HepG2 (cell line): ENCODE measurements around the gene PDCD1LG2. TPM values are rescaled to one million over a fixed set of nuclear protein-coding genes. Genes with fewer than 3 reads are reported as not detected.
A peak's percentile ranks its signal among the peaks of the same experiment; 100 is the strongest.

ENCODE experiments used
- BRD4 ChIP-seq: sonication (generic); formaldehyde crosslinking; IDR thresholded peaks from 2 replicates; pipeline ENCODE4 v1.4.0; 2020; ENCODE audit warnings: missing genetic modification reagents
- CAMTA2 ChIP-seq: sonication (generic); formaldehyde crosslinking; IDR thresholded peaks from 2 replicates; pipeline ENCODE4 v1.4.0; 2020; ENCODE audit warnings: mild to moderate bottlenecking, missing genetic modification reagents, borderline replicate concordance
- IRF2 ChIP-seq: IDR thresholded peaks from 2 replicates; pipeline ENCODE4 v1.6.1; 2018; ENCODE audit warnings: missing genetic modification reagents, missing compliant biosample characterization
- MAFF ChIP-seq: IDR thresholded peaks from 2 replicates; pipeline ENCODE4 v1.6.1; 2011; ENCODE audit warnings: low read depth, low read length, improper control_type of control experiment
- SP5 ChIP-seq: IDR thresholded peaks from 2 replicates; pipeline ENCODE4 v1.6.1; 2016; ENCODE audit warnings: low read depth, borderline replicate concordance
- ZMYM4 ChIP-seq: sonication (generic); formaldehyde crosslinking; IDR thresholded peaks from 2 replicates; pipeline ENCODE4 v1.8.1; 2023; ENCODE audit warnings: mild to moderate bottlenecking, missing genetic modification reagents
- ZNF142 ChIP-seq: sonication (generic); formaldehyde crosslinking; IDR thresholded peaks from 2 replicates; pipeline ENCODE4 v1.4.0; 2020; ENCODE audit warnings: missing genetic modification reagents
- polyA plus RNA-seq, 8 experiments: library from polyadenylated mRNA; depleted of rRNA in 3 of 8; stranded (reverse) in 7 of 8; unstranded in 1 of 8; fragments of >200 nt; fragmentation: Illumina TruSeq in 4 of 8; extraction: Trizol in 4 of 8; gene quantifications; 2 replicates each; pipeline versions ENCODE4 v1.2.1 to v1.2.3, GENCODE V29; 2011 to 2016; ENCODE audit warnings: low read depth in 4 of 8, missing spikeins in 1 of 8, mixed read lengths in 1 of 8; ENCODE audit not compliant: insufficient read depth in 1 of 8
- total RNA-seq, 5 experiments: library from RNA; depleted of rRNA; stranded (reverse); fragments of >200 nt; fragmentation: Illumina TruSeq; extraction: Trizol; gene quantifications; 2 replicates each; pipeline ENCODE4 v1.2.3, GENCODE V29; 2016; ENCODE audit warnings: low read depth in 1 of 5
- TF ChIP-seq, protein P1 (sequence below): sonication (generic); formaldehyde crosslinking; IDR thresholded peaks from 2 replicates; pipeline ENCODE4 v1.5.1; 2020; ENCODE audit warnings: missing genetic modification reagents, mild to moderate bottlenecking, borderline replicate concordance
- TF ChIP-seq, protein P2 (sequence below): sonication (generic); formaldehyde crosslinking; IDR thresholded peaks from 2 replicates; pipeline ENCODE4 v1.5.0; 2020; ENCODE audit warnings: mild to moderate bottlenecking, missing genetic modification reagents, moderate library complexity

The PDCD1LG2 gene
- total and polyA plus RNA-seq, 2 of the 13 experiments (the other 11 are each of a cell fraction or from before 2014, with no cell fraction given), result not detected

GRCh38 chr9:5556101-5556705 is 45.9 kb downstream of the PDCD1LG2 start (continued):
- TF ChIP-seq, protein P1, sequence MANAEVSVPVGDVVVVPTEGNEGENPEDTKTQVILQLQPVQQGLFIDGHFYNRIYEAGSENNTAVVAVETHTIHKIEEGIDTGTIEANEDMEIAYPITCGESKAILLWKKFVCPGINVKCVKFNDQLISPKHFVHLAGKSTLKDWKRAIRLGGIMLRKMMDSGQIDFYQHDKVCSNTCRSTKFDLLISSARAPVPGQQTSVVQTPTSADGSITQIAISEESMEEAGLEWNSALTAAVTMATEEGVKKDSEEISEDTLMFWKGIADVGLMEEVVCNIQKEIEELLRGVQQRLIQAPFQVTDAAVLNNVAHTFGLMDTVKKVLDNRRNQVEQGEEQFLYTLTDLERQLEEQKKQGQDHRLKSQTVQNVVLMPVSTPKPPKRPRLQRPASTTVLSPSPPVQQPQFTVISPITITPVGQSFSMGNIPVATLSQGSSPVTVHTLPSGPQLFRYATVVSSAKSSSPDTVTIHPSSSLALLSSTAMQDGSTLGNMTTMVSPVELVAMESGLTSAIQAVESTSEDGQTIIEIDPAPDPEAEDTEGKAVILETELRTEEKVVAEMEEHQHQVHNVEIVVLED (CRISPR knock-in tag), result no peak
- TF ChIP-seq IRF2 (CRISPR knock-in tag) (no peak), BRD4 (CRISPR knock-in tag) (no peak), ZNF142 (CRISPR knock-in tag) (no peak), ZMYM4 (CRISPR knock-in tag) (no peak), MAFF (peak; percentile 90), CAMTA2 (CRISPR knock-in tag) (no peak), SP5 (CRISPR knock-in tag) (no peak)
- TF ChIP-seq, protein P2, sequence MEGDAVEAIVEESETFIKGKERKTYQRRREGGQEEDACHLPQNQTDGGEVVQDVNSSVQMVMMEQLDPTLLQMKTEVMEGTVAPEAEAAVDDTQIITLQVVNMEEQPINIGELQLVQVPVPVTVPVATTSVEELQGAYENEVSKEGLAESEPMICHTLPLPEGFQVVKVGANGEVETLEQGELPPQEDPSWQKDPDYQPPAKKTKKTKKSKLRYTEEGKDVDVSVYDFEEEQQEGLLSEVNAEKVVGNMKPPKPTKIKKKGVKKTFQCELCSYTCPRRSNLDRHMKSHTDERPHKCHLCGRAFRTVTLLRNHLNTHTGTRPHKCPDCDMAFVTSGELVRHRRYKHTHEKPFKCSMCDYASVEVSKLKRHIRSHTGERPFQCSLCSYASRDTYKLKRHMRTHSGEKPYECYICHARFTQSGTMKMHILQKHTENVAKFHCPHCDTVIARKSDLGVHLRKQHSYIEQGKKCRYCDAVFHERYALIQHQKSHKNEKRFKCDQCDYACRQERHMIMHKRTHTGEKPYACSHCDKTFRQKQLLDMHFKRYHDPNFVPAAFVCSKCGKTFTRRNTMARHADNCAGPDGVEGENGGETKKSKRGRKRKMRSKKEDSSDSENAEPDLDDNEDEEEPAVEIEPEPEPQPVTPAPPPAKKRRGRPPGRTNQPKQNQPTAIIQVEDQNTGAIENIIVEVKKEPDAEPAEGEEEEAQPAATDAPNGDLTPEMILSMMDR (CRISPR knock-in tag), result no peak
